Stimulated activated CD4-positive, alpha-beta T cell treated with anti-CD3 and anti-CD28 coated beads, Interleukin-12 subunit alpha, Interleukin-12 subunit beta, amount 100 ng/mL, for 4 hours (primary cell): ENCODE results near the gene RNF180.
"Not testable (repeated sequence)": the region's sequence is repeated elsewhere in the genome, so short reads cannot be mapped to it uniquely, and the experiment has no call there.

Source experiments
- DNase-seq: peaks from one replicate; pipeline ENCODE4 v3.0.0-alpha.2; 2020

Gene RNF180

GRCh38 chr5:64398735-64399134 is 233.1 kb downstream of the RNF180 start:
- DNase-seq, result not testable (repeated sequence)

- DNase-seq, result not testable (repeated sequence)
Measured at GRCh38 chr5:64407103-64407825, 241.6 kb downstream of the RNF180 start.

- no peak for DNase-seq
Measured at GRCh38 chr5:64417390-64417789, 251.7 kb downstream of the RNF180 start.

- DNase-seq, result no peak
Measured at GRCh38 chr5:64418013-64418412, 252.4 kb downstream of the RNF180 start.
